Neural cell (in vitro differentiated cells): Measurements from ENCODE around the gene SMIM38.

Experiments
- EP300 ChIP-seq: fragments of 450-650 bp; conservative IDR thresholded peaks from 2 replicates; pipeline ENCODE4 v1.6.1; 2014; ENCODE audit warnings: antibody characterized with exemption, mild to moderate bottlenecking, moderate library complexity; ENCODE audit not compliant: poor library complexity, severe bottlenecking
- EZH2 ChIP-seq: fragments of 200-600, 300-800 bp; shearing (Covaris generic), sonication (generic); IDR thresholded peaks from 2 replicates; pipeline ENCODE4 v1.6.1; 2014; ENCODE audit warnings: antibody characterized with exemption, low read length, borderline replicate concordance, mild to moderate bottlenecking; ENCODE audit not compliant: insufficient read depth, poor library complexity, severe bottlenecking
- POLR2AphosphoS5 ChIP-seq: IDR thresholded peaks from 2 replicates; pipeline ENCODE4 v1.6.1; 2012
- TAF1 ChIP-seq: IDR thresholded peaks from 2 replicates; pipeline ENCODE4 v1.6.1; 2012; ENCODE audit warnings: low read depth
- TF ChIP-seq, protein P1 (sequence below): fragments of 450-650 bp; IDR thresholded peaks from 2 replicates; pipeline ENCODE4 v1.5.1; 2014; ENCODE audit warnings: antibody characterized with exemption, mild to moderate bottlenecking, moderate library complexity; ENCODE audit not compliant: poor library complexity, severe bottlenecking

DNA sequence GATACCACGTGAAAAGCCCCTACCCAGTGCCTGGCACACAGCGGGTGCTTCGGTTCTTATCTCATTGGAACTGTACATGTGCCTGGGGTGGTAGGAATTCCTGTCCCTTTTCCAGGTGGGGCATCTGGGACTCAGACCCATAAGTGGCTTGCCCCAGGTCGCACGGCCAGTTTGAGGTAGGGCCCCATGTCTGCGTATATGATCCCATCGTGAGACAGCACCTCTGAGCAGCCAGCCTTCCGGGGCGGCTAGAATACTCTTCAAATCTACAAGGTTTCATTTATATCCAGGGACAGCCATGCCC, 33.5 kb upstream of the SMIM38 start:
- TF ChIP-seq, protein P1, sequence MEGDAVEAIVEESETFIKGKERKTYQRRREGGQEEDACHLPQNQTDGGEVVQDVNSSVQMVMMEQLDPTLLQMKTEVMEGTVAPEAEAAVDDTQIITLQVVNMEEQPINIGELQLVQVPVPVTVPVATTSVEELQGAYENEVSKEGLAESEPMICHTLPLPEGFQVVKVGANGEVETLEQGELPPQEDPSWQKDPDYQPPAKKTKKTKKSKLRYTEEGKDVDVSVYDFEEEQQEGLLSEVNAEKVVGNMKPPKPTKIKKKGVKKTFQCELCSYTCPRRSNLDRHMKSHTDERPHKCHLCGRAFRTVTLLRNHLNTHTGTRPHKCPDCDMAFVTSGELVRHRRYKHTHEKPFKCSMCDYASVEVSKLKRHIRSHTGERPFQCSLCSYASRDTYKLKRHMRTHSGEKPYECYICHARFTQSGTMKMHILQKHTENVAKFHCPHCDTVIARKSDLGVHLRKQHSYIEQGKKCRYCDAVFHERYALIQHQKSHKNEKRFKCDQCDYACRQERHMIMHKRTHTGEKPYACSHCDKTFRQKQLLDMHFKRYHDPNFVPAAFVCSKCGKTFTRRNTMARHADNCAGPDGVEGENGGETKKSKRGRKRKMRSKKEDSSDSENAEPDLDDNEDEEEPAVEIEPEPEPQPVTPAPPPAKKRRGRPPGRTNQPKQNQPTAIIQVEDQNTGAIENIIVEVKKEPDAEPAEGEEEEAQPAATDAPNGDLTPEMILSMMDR: no peak
- TF ChIP-seq TAF1 (no peak), POLR2AphosphoS5 (no peak), EZH2 (no peak), EP300 (no peak)
